HepG2 (cell line): Measurements from ENCODE around the gene RAB24. TPM values are rescaled to one million over a fixed set of nuclear protein-coding genes. Genes with fewer than 3 reads are reported as not detected.
A peak's percentile ranks its signal among the peaks of the same experiment; 100 is the strongest.

Experiments
- FOSL2 ChIP-seq: sonication (generic); formaldehyde crosslinking; IDR thresholded peaks from 2 replicates; pipeline ENCODE4 v1.4.0; 2020; ENCODE audit warnings: missing genetic modification reagents
- FOXK1 ChIP-seq: sonication (generic); formaldehyde crosslinking; IDR thresholded peaks from 2 replicates; pipeline ENCODE4 v1.4.0; 2020; ENCODE audit warnings: low read depth, missing genetic modification reagents, borderline replicate concordance
- KMT2B ChIP-seq: IDR thresholded peaks from 2 replicates; pipeline ENCODE4 v1.6.1; 2016; ENCODE audit warnings: missing genetic modification reagents, missing compliant biosample characterization
- RELA ChIP-seq: sonication (generic); formaldehyde crosslinking; IDR thresholded peaks from 2 replicates; pipeline ENCODE4 v1.4.0; 2020; ENCODE audit warnings: missing genetic modification reagents
- SIX1 ChIP-seq: sonication (generic); formaldehyde crosslinking; IDR thresholded peaks from 2 replicates; pipeline ENCODE4 v1.4.0; 2020; ENCODE audit warnings: missing genetic modification reagents, borderline replicate concordance
- SMARCE1 ChIP-seq: fragments of 450-650 bp; IDR thresholded peaks from 2 replicates; pipeline ENCODE4 v1.6.1; 2017; ENCODE audit warnings: borderline replicate concordance
- TBP ChIP-seq: sonication (generic); formaldehyde crosslinking; IDR thresholded peaks from 2 replicates; pipeline ENCODE4 v1.5.0; 2020; ENCODE audit warnings: missing genetic modification reagents
- XRCC5 ChIP-seq: fragments of 200-400 bp; formaldehyde crosslinking; optimal IDR thresholded peaks from 2 replicates; pipeline ENCODE3; 2017; ENCODE audit warnings: mild to moderate bottlenecking, low read length
- ZNF282 ChIP-seq: fragments of 450-650 bp; IDR thresholded peaks from 2 replicates; pipeline ENCODE4 v1.6.1; 2018; ENCODE audit not compliant: partially characterized antibody
- ZNF546 ChIP-seq: sonication (generic); formaldehyde crosslinking; conservative IDR thresholded peaks from 2 replicates; pipeline ENCODE4 v1.8.1; 2023; ENCODE audit warnings: mild to moderate bottlenecking, missing genetic modification reagents
- ZNF850 ChIP-seq: sonication (generic); formaldehyde crosslinking; conservative IDR thresholded peaks from 2 replicates; pipeline ENCODE4 v1.9.0; 2021; ENCODE audit warnings: mild to moderate bottlenecking, missing genetic modification reagents
- polyA plus RNA-seq, 8 experiments: library from polyadenylated mRNA; depleted of rRNA in 3 of 8; stranded (reverse) in 7 of 8; unstranded in 1 of 8; fragments of >200 nt; fragmentation: Illumina TruSeq in 4 of 8; extraction: Trizol in 4 of 8; gene quantifications; 2 replicates each; pipeline versions ENCODE4 v1.2.1 to v1.2.3, GENCODE V29; 2011 to 2016; ENCODE audit warnings: low read depth in 4 of 8, missing spikeins in 1 of 8, mixed read lengths in 1 of 8; ENCODE audit not compliant: insufficient read depth in 1 of 8
- total RNA-seq, 5 experiments: library from RNA; depleted of rRNA; stranded (reverse); fragments of >200 nt; fragmentation: Illumina TruSeq; extraction: Trizol; gene quantifications; 2 replicates each; pipeline ENCODE4 v1.2.3, GENCODE V29; 2016; ENCODE audit warnings: low read depth in 1 of 5
- TF ChIP-seq, protein P1 (sequence below): sonication (generic); formaldehyde crosslinking; conservative IDR thresholded peaks from 2 replicates; pipeline ENCODE4 v1.8.1; 2023; ENCODE audit warnings: missing genetic modification reagents
- TF ChIP-seq, protein P2 (sequence below): sonication (generic); formaldehyde crosslinking; IDR thresholded peaks from 2 replicates; pipeline ENCODE4 v1.5.0; 2020; ENCODE audit warnings: missing genetic modification reagents, mild to moderate bottlenecking, borderline replicate concordance
- TF ChIP-seq, protein P3 (sequence below): sonication (generic); formaldehyde crosslinking; IDR thresholded peaks from 2 replicates; pipeline ENCODE4 v1.5.0; 2020; ENCODE audit warnings: mild to moderate bottlenecking, missing genetic modification reagents, moderate library complexity
- TF ChIP-seq, protein P4 (sequence below): sonication (generic); formaldehyde crosslinking; IDR thresholded peaks from 2 replicates; pipeline ENCODE4 v1.4.0; 2020; ENCODE audit warnings: missing genetic modification reagents
- TF ChIP-seq, protein P5 (sequence below): sonication (generic); formaldehyde crosslinking; IDR thresholded peaks from 2 replicates; pipeline ENCODE4 v1.9.0; 2021; ENCODE audit warnings: missing genetic modification reagents, borderline replicate concordance
- TF ChIP-seq, protein P6 (sequence below): sonication (generic); formaldehyde crosslinking; IDR thresholded peaks from 2 replicates; pipeline ENCODE4 v1.4.0; 2020; ENCODE audit warnings: mild to moderate bottlenecking, missing genetic modification reagents, borderline replicate concordance
- TF ChIP-seq, protein P7 (sequence below): IDR thresholded peaks from 2 replicates; pipeline ENCODE4 v1.6.1; 2018; ENCODE audit warnings: missing genetic modification reagents, mild to moderate bottlenecking, missing compliant biosample characterization

Gene RAB24
- total and polyA plus RNA-seq, 2 of the 13 experiments (the other 11 are each of a cell fraction or from before 2014, with no cell fraction given): 22.9 to 63.7 TPM

DNA sequence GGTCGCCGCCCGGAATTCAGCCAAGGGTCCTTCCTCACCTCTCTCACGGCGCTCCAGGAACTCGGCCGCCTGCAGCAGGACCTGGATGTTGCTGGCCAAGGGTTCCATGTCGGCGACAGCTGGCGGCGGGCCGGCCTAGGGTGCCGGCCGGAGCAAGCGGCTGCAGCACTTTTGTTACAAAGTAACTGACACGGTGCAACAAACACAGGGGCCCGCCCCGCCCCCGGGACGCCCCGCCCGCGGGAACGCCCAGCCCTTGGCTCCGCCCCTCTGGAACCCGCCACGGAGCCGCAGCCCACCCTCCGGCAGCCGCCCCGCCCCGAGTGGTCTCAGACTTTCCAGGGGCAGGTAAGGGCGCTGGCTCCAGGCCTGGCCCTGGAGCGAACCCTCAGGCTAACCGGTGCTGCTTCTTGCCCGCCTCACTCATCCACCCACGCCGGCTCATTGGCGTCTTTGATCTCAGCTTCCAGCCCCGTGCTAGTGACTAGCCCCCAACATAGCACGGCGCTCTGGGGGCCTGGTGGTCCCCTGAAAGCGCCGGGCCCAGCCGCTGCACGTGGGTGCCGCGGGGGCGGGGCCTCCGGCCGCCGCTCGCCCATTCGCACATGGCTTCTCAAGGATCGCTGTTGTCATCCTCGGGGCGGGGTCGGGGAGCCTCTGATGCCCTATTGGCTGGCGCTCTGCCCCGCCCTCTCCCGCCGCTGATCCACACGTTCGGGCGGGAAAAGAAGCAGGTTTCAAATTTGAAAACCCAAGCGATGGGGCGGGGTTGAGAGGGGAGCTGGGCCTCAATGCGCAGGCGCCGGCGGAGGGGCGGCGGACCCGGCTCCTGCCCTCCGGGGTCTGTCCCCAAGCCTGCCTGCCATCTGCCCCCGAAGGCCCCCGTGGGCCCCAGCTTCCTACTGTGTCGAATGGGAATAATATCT is 8.5 kb upstream of the RAB24 start, which contains the start of gene MXD3 (continued):
- TF ChIP-seq, protein P1, sequence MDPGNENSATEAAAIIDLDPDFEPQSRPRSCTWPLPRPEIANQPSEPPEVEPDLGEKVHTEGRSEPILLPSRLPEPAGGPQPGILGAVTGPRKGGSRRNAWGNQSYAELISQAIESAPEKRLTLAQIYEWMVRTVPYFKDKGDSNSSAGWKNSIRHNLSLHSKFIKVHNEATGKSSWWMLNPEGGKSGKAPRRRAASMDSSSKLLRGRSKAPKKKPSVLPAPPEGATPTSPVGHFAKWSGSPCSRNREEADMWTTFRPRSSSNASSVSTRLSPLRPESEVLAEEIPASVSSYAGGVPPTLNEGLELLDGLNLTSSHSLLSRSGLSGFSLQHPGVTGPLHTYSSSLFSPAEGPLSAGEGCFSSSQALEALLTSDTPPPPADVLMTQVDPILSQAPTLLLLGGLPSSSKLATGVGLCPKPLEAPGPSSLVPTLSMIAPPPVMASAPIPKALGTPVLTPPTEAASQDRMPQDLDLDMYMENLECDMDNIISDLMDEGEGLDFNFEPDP (CRISPR knock-in tag): no peak
- no peak for TF ChIP-seq RELA
- no peak; the same call in 1 of the 2 replicates for TF ChIP-seq KMT2B (CRISPR knock-in tag)
- peak; percentile 95 for TF ChIP-seq FOXK1
- no peak for TF ChIP-seq SIX1 (CRISPR knock-in tag)
- no peak for TF ChIP-seq XRCC5
- TF ChIP-seq ZNF546 (CRISPR knock-in tag): peak; percentile 70; the same call in 1 of the 2 replicates
- no peak for TF ChIP-seq ZNF850 (CRISPR knock-in tag)
- TF ChIP-seq ZNF282: no peak
- TF ChIP-seq, protein P2, sequence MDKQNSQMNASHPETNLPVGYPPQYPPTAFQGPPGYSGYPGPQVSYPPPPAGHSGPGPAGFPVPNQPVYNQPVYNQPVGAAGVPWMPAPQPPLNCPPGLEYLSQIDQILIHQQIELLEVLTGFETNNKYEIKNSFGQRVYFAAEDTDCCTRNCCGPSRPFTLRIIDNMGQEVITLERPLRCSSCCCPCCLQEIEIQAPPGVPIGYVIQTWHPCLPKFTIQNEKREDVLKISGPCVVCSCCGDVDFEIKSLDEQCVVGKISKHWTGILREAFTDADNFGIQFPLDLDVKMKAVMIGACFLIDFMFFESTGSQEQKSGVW (CRISPR knock-in tag): no peak
- no peak for TF ChIP-seq TBP (CRISPR knock-in tag)
- no peak for TF ChIP-seq SMARCE1
- TF ChIP-seq FOSL2 (CRISPR knock-in tag): peak; percentile 9; the same call in 1 of the 2 replicates
- TF ChIP-seq, protein P3, sequence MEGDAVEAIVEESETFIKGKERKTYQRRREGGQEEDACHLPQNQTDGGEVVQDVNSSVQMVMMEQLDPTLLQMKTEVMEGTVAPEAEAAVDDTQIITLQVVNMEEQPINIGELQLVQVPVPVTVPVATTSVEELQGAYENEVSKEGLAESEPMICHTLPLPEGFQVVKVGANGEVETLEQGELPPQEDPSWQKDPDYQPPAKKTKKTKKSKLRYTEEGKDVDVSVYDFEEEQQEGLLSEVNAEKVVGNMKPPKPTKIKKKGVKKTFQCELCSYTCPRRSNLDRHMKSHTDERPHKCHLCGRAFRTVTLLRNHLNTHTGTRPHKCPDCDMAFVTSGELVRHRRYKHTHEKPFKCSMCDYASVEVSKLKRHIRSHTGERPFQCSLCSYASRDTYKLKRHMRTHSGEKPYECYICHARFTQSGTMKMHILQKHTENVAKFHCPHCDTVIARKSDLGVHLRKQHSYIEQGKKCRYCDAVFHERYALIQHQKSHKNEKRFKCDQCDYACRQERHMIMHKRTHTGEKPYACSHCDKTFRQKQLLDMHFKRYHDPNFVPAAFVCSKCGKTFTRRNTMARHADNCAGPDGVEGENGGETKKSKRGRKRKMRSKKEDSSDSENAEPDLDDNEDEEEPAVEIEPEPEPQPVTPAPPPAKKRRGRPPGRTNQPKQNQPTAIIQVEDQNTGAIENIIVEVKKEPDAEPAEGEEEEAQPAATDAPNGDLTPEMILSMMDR (CRISPR knock-in tag): no peak
- TF ChIP-seq, protein P4, sequence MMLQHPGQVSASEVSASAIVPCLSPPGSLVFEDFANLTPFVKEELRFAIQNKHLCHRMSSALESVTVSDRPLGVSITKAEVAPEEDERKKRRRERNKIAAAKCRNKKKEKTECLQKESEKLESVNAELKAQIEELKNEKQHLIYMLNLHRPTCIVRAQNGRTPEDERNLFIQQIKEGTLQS: no peak
- TF ChIP-seq, protein P5, sequence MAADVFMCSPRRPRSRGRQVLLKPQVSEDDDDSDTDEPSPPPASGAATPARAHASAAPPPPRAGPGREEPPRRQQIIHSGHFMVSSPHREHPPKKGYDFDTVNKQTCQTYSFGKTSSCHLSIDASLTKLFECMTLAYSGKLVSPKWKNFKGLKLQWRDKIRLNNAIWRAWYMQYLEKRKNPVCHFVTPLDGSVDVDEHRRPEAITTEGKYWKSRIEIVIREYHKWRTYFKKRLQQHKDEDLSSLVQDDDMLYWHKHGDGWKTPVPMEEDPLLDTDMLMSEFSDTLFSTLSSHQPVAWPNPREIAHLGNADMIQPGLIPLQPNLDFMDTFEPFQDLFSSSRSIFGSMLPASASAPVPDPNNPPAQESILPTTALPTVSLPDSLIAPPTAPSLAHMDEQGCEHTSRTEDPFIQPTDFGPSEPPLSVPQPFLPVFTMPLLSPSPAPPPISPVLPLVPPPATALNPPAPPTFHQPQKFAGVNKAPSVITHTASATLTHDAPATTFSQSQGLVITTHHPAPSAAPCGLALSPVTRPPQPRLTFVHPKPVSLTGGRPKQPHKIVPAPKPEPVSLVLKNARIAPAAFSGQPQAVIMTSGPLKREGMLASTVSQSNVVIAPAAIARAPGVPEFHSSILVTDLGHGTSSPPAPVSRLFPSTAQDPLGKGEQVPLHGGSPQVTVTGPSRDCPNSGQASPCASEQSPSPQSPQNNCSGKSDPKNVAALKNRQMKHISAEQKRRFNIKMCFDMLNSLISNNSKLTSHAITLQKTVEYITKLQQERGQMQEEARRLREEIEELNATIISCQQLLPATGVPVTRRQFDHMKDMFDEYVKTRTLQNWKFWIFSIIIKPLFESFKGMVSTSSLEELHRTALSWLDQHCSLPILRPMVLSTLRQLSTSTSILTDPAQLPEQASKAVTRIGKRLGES (CRISPR knock-in tag): no peak
- TF ChIP-seq, protein P6, sequence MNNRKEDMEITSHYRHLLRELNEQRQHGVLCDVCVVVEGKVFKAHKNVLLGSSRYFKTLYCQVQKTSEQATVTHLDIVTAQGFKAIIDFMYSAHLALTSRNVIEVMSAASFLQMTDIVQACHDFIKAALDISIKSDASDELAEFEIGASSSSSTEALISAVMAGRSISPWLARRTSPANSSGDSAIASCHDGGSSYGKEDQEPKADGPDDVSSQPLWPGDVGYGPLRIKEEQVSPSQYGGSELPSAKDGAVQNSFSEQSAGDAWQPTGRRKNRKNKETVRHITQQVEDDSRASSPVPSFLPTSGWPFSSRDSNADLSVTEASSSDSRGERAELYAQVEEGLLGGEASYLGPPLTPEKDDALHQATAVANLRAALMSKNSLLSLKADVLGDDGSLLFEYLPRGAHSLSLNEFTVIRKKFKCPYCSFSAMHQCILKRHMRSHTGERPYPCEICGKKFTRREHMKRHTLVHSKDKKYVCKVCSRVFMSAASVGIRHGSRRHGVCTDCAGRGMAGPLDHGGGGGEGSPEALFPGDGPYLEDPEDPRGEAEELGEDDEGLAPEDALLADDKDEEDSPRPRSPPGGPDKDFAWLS: no peak
- TF ChIP-seq, protein P7, sequence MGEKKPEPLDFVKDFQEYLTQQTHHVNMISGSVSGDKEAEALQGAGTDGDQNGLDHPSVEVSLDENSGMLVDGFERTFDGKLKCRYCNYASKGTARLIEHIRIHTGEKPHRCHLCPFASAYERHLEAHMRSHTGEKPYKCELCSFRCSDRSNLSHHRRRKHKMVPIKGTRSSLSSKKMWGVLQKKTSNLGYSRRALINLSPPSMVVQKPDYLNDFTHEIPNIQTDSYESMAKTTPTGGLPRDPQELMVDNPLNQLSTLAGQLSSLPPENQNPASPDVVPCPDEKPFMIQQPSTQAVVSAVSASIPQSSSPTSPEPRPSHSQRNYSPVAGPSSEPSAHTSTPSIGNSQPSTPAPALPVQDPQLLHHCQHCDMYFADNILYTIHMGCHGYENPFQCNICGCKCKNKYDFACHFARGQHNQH (CRISPR knock-in tag): 0 out of 2 replicates have a peak, but pooled peaks have one; percentile 22
